Activated B cell treated with CpG ODN at 0.5 μM for 24 hours (primary cell): ENCODE results near the gene DKKL1. TPM values are rescaled to one million over a fixed set of nuclear protein-coding genes. Genes with fewer than 3 reads are reported as not detected.

Source experiments
- ATAC-seq: fragments of 200-7000 bp; cut with Tn5 transposase; one replicate; pipeline ENCODE4 v1.10.0; 2021; ENCODE audit warnings: low read depth, mild to moderate bottlenecking, moderate library complexity
- CTCF ChIA-PET: fragments of 350-600 bp; sonication (Branson Sonifier 250); formaldehyde crosslinking; loops from one replicate; lab custom pipeline; 2021; ENCODE audit warnings: antibody characterized with exemption; lab: Charles Lee
- POLR2A ChIA-PET: fragments of 350-600 bp; sonication (Branson Sonifier 250); formaldehyde crosslinking; loops from one replicate; lab custom pipeline; 2021; ENCODE audit warnings: antibody characterized with exemption; lab: Charles Lee
- DNase-seq: peaks from one replicate; pipeline ENCODE4 v3.0.0; 2022
- H3K27ac Mint-ChIP-seq: one replicate; pipeline ENCODE4 v1.8.0; 2020; ENCODE audit warnings: mixed read lengths
- H3K27me3 Mint-ChIP-seq: one replicate; pipeline ENCODE4 v1.8.0; 2021; ENCODE audit warnings: mixed read lengths
- H3K36me3 Mint-ChIP-seq: one replicate; pipeline ENCODE4 v1.8.0; 2021; ENCODE audit warnings: low read depth, mixed read lengths
- H3K4me1 Mint-ChIP-seq: one replicate; pipeline ENCODE4 v1.8.0; 2021; ENCODE audit warnings: mixed read lengths
- H3K4me3 Mint-ChIP-seq: one replicate; pipeline ENCODE4 v1.8.0; 2020; ENCODE audit warnings: mild to moderate bottlenecking, mixed read lengths
- H3K9me3 Mint-ChIP-seq: one replicate; pipeline ENCODE4 v1.8.0; 2020; ENCODE audit warnings: mixed read lengths
- intact Hi-C: fragments of 100-400 bp; cut with micrococcal nuclease; formaldehyde crosslinking; loops from one replicate; pipeline ENCODE4 v1.15.1; 2024
- total RNA-seq: library from RNA; stranded (reverse); gene quantifications from 2 replicates; pipeline ENCODE4 v1.2.3, GENCODE V29; 2022
- TF ChIP-seq, protein P1 (sequence below): fragments of 200-600 bp; IDR thresholded peaks from one replicate; pipeline ENCODE4 v1.8.0; 2022; ENCODE audit warnings: antibody characterized with exemption, mild to moderate bottlenecking

The DKKL1 gene
- total RNA-seq, 1 donor from 2014 or later: 0.71 TPM

DNA sequence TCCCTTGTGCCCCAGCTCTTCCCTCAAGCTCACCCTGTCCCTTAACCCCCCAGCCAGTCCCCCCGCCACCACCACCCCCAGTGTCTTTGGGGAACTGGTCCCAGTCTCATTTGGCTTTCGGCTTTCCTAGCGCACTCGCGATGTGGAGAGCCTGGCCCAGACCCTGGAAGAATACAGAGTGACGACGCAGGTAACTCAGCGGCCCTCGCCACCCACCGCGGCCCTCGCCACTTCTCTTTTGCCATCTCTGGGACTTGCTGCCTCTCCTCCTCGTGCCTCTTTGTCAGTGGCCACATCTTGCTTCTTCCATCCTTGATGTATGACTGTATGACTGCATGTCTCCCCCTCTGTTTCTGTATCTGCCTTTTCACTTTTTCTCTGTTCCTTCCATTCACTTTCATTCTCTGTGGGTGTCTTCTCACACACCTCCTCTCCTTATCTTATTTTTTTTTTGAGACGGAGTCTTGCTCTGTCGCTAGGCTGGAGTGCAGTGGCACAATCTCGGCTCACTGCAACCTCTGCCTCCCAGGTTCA lies 43.9 kb downstream of the DKKL1 start:
- Mint-ChIP-seq H3K4me1 (peaks cover 64% of the 10 kb centered on the region), H3K27ac (no peak overlapping the region), H3K9me3 (no peaks in the 10 kb centered on the region), H3K4me3 (no peak overlapping the region), H3K36me3 (no peaks in the 10 kb centered on the region), H3K27me3 (no peaks in the 10 kb centered on the region)
- intact Hi-C loops: loop anchor here (2.0 kb wide), 1 partner anchor 15 kb away; the partner anchor contains the start of gene PTH2
- TF ChIP-seq, protein P1, sequence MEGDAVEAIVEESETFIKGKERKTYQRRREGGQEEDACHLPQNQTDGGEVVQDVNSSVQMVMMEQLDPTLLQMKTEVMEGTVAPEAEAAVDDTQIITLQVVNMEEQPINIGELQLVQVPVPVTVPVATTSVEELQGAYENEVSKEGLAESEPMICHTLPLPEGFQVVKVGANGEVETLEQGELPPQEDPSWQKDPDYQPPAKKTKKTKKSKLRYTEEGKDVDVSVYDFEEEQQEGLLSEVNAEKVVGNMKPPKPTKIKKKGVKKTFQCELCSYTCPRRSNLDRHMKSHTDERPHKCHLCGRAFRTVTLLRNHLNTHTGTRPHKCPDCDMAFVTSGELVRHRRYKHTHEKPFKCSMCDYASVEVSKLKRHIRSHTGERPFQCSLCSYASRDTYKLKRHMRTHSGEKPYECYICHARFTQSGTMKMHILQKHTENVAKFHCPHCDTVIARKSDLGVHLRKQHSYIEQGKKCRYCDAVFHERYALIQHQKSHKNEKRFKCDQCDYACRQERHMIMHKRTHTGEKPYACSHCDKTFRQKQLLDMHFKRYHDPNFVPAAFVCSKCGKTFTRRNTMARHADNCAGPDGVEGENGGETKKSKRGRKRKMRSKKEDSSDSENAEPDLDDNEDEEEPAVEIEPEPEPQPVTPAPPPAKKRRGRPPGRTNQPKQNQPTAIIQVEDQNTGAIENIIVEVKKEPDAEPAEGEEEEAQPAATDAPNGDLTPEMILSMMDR: no peak
- ATAC-seq: no peak
- DNase-seq: no peak
- ChIA-PET POLR2A (interaction anchor here (0.6 to 1.0 kb wide), 2 partner anchors 51 to 88 kb away, joined by 3 to 5 read pairs; no protein-coding TSS in a partner anchor), CTCF (no interaction called here)

DNA sequence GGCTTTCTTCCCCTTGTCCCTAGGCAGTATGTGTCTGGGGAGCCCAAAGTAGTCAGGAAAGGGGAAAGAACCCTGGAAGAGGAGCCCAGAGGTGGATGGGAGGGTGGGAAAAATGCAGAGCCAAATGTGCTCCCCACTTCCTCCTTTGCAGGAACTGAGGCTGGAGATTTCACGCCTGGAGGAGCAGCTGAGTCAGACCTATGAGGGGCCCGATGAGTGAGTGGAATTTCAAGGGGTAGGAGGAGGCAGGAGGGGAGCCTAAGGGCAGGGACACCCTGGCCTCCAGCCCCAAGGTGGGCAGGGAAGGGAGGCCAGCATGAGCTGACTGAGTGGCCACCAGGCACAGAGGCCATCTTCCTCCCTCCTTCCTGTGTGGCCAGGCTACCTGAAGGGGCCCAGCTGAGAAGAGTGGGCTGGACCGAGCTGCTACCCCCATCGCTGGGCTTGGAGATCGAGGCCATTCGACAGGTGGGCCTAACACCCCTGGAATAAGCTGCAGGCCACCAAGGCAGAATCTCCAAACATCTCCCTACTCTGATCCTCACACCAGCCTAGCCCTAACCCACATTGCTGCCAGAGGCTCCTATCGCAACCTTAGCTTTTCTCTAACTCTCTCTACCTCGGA lies 45.3 kb downstream of the DKKL1 start:
- H3K36me3 Mint-ChIP-seq: no peaks in the 10 kb centered on the region
- ChIA-PET CTCF (interaction anchor here (1.0 to 1.1 kb wide), 2 partner anchors 17 to 46 kb away, joined by 4 to 11 read pairs; no protein-coding TSS in a partner anchor), POLR2A (interaction anchor here (0.7 to 1.9 kb wide), 8 partner anchors 11 to 108 kb away, joined by 3 to 8 read pairs (median 4); partner anchors contain the start of genes ALDH16A1, CD37, KASH5 and PIH1D1)
- intact Hi-C loops: loop anchor here (2.0 kb wide), 1 partner anchor 14 kb away; the partner anchor contains the start of gene PTH2
- no peaks in the 10 kb centered on the region for H3K27me3 Mint-ChIP-seq
- DNase-seq: no peak
- peak; percentile 65 for ATAC-seq
- TF ChIP-seq, protein P1: no peak
- H3K4me3 Mint-ChIP-seq: peak overlapping the region; percentile 67
- H3K27ac Mint-ChIP-seq: peak overlapping the region; percentile 89
- no peaks in the 10 kb centered on the region for H3K9me3 Mint-ChIP-seq
- peaks cover 54% of the 10 kb centered on the region for H3K4me1 Mint-ChIP-seq

DNA sequence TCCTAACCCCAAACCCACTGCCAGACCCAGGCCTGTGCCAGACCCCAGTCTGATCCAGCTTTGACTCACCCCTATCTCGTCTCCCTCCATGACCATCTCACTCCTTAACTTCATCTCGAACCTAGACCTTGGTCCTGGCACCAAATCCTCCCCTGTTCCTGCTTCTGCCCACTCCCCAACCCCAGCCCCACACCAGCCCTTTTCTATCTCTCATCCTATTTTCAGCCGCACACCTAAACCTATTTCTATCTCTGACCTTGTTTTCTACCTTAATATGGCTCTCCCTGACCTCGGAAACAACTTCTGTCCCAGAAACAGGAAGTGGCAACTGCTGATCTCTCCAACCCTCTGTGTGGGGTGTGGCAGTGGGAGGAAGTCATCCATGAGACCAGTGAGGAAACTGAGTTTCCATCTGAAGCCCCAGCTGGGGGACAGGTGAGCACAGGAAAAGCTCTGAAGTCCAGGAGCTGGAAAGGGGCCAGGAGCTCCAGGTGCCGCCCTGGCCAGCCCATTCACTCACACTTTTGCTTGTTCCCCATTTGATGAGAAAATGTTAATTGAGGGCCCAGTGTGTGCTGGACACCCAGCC lies 45.9 kb downstream of the DKKL1 start:
- no peaks in the 10 kb centered on the region for H3K27me3 Mint-ChIP-seq
- TF ChIP-seq, protein P1: no peak
- intact Hi-C loops: loop anchor here (2.0 kb wide), 1 partner anchor 13 kb away; the partner anchor contains the start of gene PTH2
- ATAC-seq (peak; percentile 83), DNase-seq (no peak)
- peaks cover 56% of the 10 kb centered on the region for H3K4me1 Mint-ChIP-seq
- ChIA-PET CTCF (interaction anchor here (1.0 to 1.1 kb wide), 2 partner anchors 18 to 45 kb away, joined by 4 to 11 read pairs; no protein-coding TSS in a partner anchor), POLR2A (interaction anchor here (0.6 to 1.9 kb wide), 10 partner anchors 9 to 108 kb away, joined by 3 to 8 read pairs (median 4); partner anchors contain the start of genes ALDH16A1, CD37, KASH5 and PIH1D1)
- peak overlapping the region; percentile 89 for H3K27ac Mint-ChIP-seq
- no peaks in the 10 kb centered on the region for H3K9me3 Mint-ChIP-seq
- H3K36me3 Mint-ChIP-seq: no peaks in the 10 kb centered on the region
- peak overlapping the region; percentile 67 for H3K4me3 Mint-ChIP-seq

DNA sequence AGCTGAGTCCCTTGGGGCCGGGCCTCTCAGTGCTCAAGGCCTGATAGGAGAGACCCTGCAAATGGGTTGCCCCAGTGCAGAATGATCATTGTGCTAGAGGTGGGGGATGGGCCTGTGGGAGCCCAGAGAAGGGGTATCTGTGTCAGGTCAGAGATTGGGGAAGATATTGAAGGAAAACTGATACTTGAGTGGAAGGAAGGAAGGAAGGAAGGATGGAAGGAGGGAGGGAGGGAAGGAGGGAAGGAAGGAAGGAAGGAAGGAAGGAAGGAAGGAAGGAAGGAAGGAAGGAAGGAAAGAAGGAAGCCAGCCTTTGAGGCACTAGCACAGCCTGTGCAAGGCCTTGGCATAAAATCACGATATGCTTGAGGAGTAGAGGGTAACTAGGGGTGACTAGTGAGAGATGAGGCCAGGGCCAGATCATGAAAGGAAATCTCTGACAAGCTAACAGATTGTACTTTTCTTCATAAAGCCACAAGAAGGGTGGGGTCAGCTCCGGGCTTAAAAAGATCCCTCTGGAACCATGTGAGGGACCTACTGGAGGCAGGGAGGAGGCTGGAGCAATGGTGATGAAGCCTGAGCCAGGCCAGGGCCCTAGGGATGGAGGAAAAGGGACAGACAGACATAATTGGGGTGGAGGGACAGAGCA lies 48.1 kb downstream of the DKKL1 start:
- Mint-ChIP-seq H3K27me3 (no peaks in the 10 kb centered on the region), H3K4me1 (peaks cover 63% of the 10 kb centered on the region), H3K4me3 (no peak overlapping the region), H3K27ac (peak overlapping the region; percentile 19), H3K36me3 (no peaks in the 10 kb centered on the region), H3K9me3 (no peaks in the 10 kb centered on the region)
- TF ChIP-seq, protein P1: no peak
- ChIA-PET POLR2A (interaction anchor here (1.2 kb wide), 1 partner anchor 45 kb away, joined by 3 read pairs; no protein-coding TSS in a partner anchor), CTCF (no interaction called here)
- DNase-seq: no peak
- intact Hi-C loops: no loop called here
- ATAC-seq: no peak
